GM12878 (cell line): Measurements from ENCODE around the gene RET.

Experiments used
- ATF7 ChIP-seq: fragments of 450-650 bp; IDR thresholded peaks from 2 replicates; pipeline ENCODE4 v1.6.1; 2016; ENCODE audit warnings: low read depth, mild to moderate bottlenecking
- MTA3 ChIP-seq: IDR thresholded peaks from 2 replicates; pipeline ENCODE4 v1.6.1; 2012; ENCODE audit warnings: low read length, inconsistent platforms, borderline replicate concordance

DNA sequence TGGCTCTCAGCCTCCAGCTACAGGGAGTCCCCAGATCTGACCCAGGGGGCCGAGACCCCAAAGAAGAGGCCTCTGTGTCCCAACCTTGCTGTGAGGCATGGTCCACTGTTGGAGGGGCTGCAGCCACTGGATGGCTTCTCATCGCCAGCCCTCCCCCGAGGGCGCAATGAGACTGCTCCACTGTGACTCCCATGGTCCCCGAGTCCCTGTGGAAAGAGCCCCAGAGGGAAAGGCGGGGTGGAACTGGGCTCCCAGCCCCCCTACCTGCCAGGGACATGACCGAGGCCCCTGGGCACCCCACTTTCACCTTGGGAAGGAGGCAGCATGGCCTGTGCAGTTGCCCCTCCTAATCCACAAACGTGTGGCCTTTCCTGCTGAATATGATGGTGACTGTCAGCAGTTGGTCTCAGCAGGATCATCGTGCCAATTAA, 33.5 kb upstream of the RET start:
- no peak for TF ChIP-seq MTA3
- TF ChIP-seq ATF7 = no peak
